Measurements from ENCODE around the gene ABCB11.

GRCh38 chr2:168945508-168945907 lies 85.6 kb downstream of the ABCB11 start:
- TF ChIP-seq, protein P1, sequence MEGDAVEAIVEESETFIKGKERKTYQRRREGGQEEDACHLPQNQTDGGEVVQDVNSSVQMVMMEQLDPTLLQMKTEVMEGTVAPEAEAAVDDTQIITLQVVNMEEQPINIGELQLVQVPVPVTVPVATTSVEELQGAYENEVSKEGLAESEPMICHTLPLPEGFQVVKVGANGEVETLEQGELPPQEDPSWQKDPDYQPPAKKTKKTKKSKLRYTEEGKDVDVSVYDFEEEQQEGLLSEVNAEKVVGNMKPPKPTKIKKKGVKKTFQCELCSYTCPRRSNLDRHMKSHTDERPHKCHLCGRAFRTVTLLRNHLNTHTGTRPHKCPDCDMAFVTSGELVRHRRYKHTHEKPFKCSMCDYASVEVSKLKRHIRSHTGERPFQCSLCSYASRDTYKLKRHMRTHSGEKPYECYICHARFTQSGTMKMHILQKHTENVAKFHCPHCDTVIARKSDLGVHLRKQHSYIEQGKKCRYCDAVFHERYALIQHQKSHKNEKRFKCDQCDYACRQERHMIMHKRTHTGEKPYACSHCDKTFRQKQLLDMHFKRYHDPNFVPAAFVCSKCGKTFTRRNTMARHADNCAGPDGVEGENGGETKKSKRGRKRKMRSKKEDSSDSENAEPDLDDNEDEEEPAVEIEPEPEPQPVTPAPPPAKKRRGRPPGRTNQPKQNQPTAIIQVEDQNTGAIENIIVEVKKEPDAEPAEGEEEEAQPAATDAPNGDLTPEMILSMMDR (IDR thresholded peaks at IDR 0.05) = no peak
- TF ChIP-seq POLR2A (IDR thresholded peaks at IDR 0.05) = no peak

Measured in thyroid gland (tissue), 4 donors.